ENCODE measurements around the gene ARHGAP32.

The ARHGAP32 gene

DNA sequence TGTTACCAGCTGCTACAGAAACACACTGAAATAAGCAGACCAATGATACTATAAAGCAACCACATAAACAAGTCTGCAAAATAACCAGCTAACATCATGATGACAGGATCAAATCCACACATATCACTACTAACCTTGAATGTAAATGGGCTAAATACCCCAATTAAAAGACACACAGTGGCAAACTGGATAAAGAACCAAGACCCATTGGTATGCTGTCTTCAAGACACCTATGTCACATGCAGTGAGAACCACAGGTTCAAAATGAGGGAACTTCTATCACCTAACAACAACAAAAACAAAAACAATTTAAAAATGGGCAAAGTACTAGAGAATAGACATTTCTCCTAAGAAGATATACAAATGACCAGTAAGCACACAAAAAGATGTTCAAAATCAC is 89.9 kb downstream of the ARHGAP32 start:
- Histone ChIP-seq H3K27ac (ENCODE audit: low read length) (no peak overlapping the region), H3K4me2 (ENCODE audit: low read length) (no peak overlapping the region), H3K4me1 (ENCODE audit: low read length) (no peaks in the 10 kb centered on the region), H3K36me3 (replicated peaks; ENCODE audit: low read depth, low read length) (no peaks in the 10 kb centered on the region), H3K27me3 (ENCODE audit: low read depth, low read length) (peaks cover 3% of the 10 kb centered on the region; the same call in 1 of the 2 replicates), H3K9ac (ENCODE audit: low read length) (no peak overlapping the region), H3K4me3 (ENCODE audit: low read length) (no peak overlapping the region), H3K9me3 (ENCODE audit: insufficient read depth, low read length) (no peaks in the 10 kb centered on the region), H3K79me2 (ENCODE audit: low read length) (no peaks in the 10 kb centered on the region), H2AFZ (ENCODE audit: low read depth, low read length) (no peak overlapping the region), H4K20me1 (ENCODE audit: insufficient read depth, low read length) (no peaks in the 10 kb centered on the region)
- TF ChIP-seq CTCF (IDR thresholded peaks at IDR 0.05; ENCODE audit: low read depth, low read length) (no peak), EZH2phosphoT487 (IDR thresholded peaks at IDR 0.05; ENCODE audit: low read depth) (no peak)

GRCh38 chr11:129093283-129093682 is 98.8 kb downstream of the ARHGAP32 start:
- Histone ChIP-seq H2AFZ (ENCODE audit: low read depth, low read length) (no peak overlapping the region), H3K79me2 (ENCODE audit: low read length) (no peaks in the 10 kb centered on the region), H3K36me3 (replicated peaks; ENCODE audit: low read depth, low read length) (no peaks in the 10 kb centered on the region), H3K9ac (ENCODE audit: low read length) (no peak overlapping the region), H3K27me3 (ENCODE audit: low read depth, low read length) (no peaks in the 10 kb centered on the region), H3K4me2 (ENCODE audit: low read length) (no peak overlapping the region), H4K20me1 (ENCODE audit: insufficient read depth, low read length) (no peaks in the 10 kb centered on the region), H3K9me3 (ENCODE audit: insufficient read depth, low read length) (no peaks in the 10 kb centered on the region), H3K27ac (ENCODE audit: low read length) (no peak overlapping the region), H3K4me3 (ENCODE audit: low read length) (no peak overlapping the region), H3K4me1 (ENCODE audit: low read length) (no peaks in the 10 kb centered on the region)
- TF ChIP-seq CTCF (IDR thresholded peaks at IDR 0.05; ENCODE audit: low read depth, low read length) = no peak
- TF ChIP-seq EZH2phosphoT487 (IDR thresholded peaks at IDR 0.05; ENCODE audit: low read depth) = no peak

GRCh38 chr11:129090056-129090455 is 102.1 kb downstream of the ARHGAP32 start:
- Histone ChIP-seq H3K9me3 (ENCODE audit: insufficient read depth, low read length) (no peaks in the 10 kb centered on the region), H3K4me2 (ENCODE audit: low read length) (no peak overlapping the region), H3K27ac (ENCODE audit: low read length) (no peak overlapping the region), H3K36me3 (replicated peaks; ENCODE audit: low read depth, low read length) (no peaks in the 10 kb centered on the region), H3K79me2 (ENCODE audit: low read length) (no peaks in the 10 kb centered on the region), H2AFZ (ENCODE audit: low read depth, low read length) (no peak overlapping the region), H3K4me3 (ENCODE audit: low read length) (no peak overlapping the region), H3K27me3 (ENCODE audit: low read depth, low read length) (no peaks in the 10 kb centered on the region), H4K20me1 (ENCODE audit: insufficient read depth, low read length) (no peaks in the 10 kb centered on the region), H3K4me1 (ENCODE audit: low read length) (no peaks in the 10 kb centered on the region), H3K9ac (ENCODE audit: low read length) (no peak overlapping the region)
- no peak for TF ChIP-seq EZH2phosphoT487 (IDR thresholded peaks at IDR 0.05; ENCODE audit: low read depth)

GRCh38 chr11:129089279-129089678 is 102.8 kb downstream of the ARHGAP32 start:
- no peak overlapping the region for H3K4me3 ChIP-seq (ENCODE audit: low read length)
- no peak overlapping the region for H2AFZ ChIP-seq (ENCODE audit: low read depth, low read length)
- H3K36me3 ChIP-seq (replicated peaks; ENCODE audit: low read depth, low read length) = no peaks in the 10 kb centered on the region
- no peaks in the 10 kb centered on the region for H4K20me1 ChIP-seq (ENCODE audit: insufficient read depth, low read length)
- H3K79me2 ChIP-seq (ENCODE audit: low read length) = no peaks in the 10 kb centered on the region
- H3K4me2 ChIP-seq (ENCODE audit: low read length) = no peak overlapping the region
- no peaks in the 10 kb centered on the region for H3K4me1 ChIP-seq (ENCODE audit: low read length)
- H3K27me3 ChIP-seq (ENCODE audit: low read depth, low read length) = no peaks in the 10 kb centered on the region
- no peak overlapping the region for H3K27ac ChIP-seq (ENCODE audit: low read length)
- H3K9me3 ChIP-seq (ENCODE audit: insufficient read depth, low read length) = no peaks in the 10 kb centered on the region
- no peak overlapping the region for H3K9ac ChIP-seq (ENCODE audit: low read length)
- TF ChIP-seq EZH2phosphoT487 (IDR thresholded peaks at IDR 0.05; ENCODE audit: low read depth) (no peak), CTCF (IDR thresholded peaks at IDR 0.05; ENCODE audit: low read depth, low read length) (no peak)

- H2AFZ ChIP-seq (ENCODE audit: low read depth, low read length) = no peak overlapping the region
- H3K36me3 ChIP-seq (replicated peaks; ENCODE audit: low read depth, low read length) = no peaks in the 10 kb centered on the region
- H3K4me3 ChIP-seq (ENCODE audit: low read length) = no peak overlapping the region
- no peaks in the 10 kb centered on the region for H3K4me1 ChIP-seq (ENCODE audit: low read length)
- no peaks in the 10 kb centered on the region for H3K9me3 ChIP-seq (ENCODE audit: insufficient read depth, low read length)
- no peak overlapping the region for H3K4me2 ChIP-seq (ENCODE audit: low read length)
- no peak overlapping the region for H3K27ac ChIP-seq (ENCODE audit: low read length)
- no peak overlapping the region for H3K9ac ChIP-seq (ENCODE audit: low read length)
- H4K20me1 ChIP-seq (ENCODE audit: insufficient read depth, low read length) = no peaks in the 10 kb centered on the region
- H3K27me3 ChIP-seq (ENCODE audit: low read depth, low read length) = no peaks in the 10 kb centered on the region
- H3K79me2 ChIP-seq (ENCODE audit: low read length) = no peaks in the 10 kb centered on the region
- TF ChIP-seq EZH2phosphoT487 (IDR thresholded peaks at IDR 0.05; ENCODE audit: low read depth) (no peak), CTCF (IDR thresholded peaks at IDR 0.05; ENCODE audit: low read depth, low read length) (no peak)
These were observed 105.1 kb downstream of the ARHGAP32 start for GRCh38 chr11:129086976-129087375.
